Stimulated activated CD8-positive, alpha-beta memory T cell treated with anti-CD3 and anti-CD28 coated beads, Interleukin-4, amount 100 ng/mL, for 24 hours (primary cell): ENCODE measurements around the gene PRKCI.
"Not testable (repeated sequence)": the region's sequence is repeated elsewhere in the genome, so short reads cannot be mapped to it uniquely, and the experiment has no call there.

Source experiments
- DNase-seq: peaks from one replicate; pipeline ENCODE4 v3.0.0-alpha.2; 2020; ENCODE audit warnings: low read depth

Gene PRKCI

GRCh38 chr3:170221924-170222646 is at the start of gene PRKCI:
TSS of gene PRKCI (plus strand) at chr3:170222424. CDS start at chr3:170222670, 246 bp downstream.
- DNase-seq = peak; percentile 80

GRCh38 chr3:170178651-170179050 is 43.6 kb upstream of the PRKCI start:
- peak; percentile 8 for DNase-seq

GRCh38 chr3:170179432-170179831 is 42.8 kb upstream of the PRKCI start:
- DNase-seq = no peak

- DNase-seq = peak; percentile 0
Measured at GRCh38 chr3:170180079-170180907, 41.9 kb upstream of the PRKCI start.

- peak; percentile 88 for DNase-seq
Measured at GRCh38 chr3:170180908-170181885, 41.0 kb upstream of the PRKCI start, which contains the start of gene PHC3. TSS of gene PHC3 (minus strand) at chr3:170181733. CDS start at chr3:170181715, 18 bp downstream.

GRCh38 chr3:170189398-170190256 is 32.6 kb upstream of the PRKCI start:
- no peak for DNase-seq

- not testable (repeated sequence) for DNase-seq
Measured at GRCh38 chr3:170195759-170196158, 26.5 kb upstream of the PRKCI start.

GRCh38 chr3:170196833-170197232 is 25.4 kb upstream of the PRKCI start:
- DNase-seq = no peak

- no peak for DNase-seq
Measured at GRCh38 chr3:170200987-170201386, 21.2 kb upstream of the PRKCI start.

GRCh38 chr3:170201527-170201926 is 20.7 kb upstream of the PRKCI start:
- no peak for DNase-seq

- DNase-seq = no peak
Measured at GRCh38 chr3:170203457-170203856, 18.8 kb upstream of the PRKCI start.

GRCh38 chr3:170204023-170204472 is 18.2 kb upstream of the PRKCI start:
- DNase-seq = no peak

- no peak for DNase-seq
Measured at GRCh38 chr3:170204509-170204908, 17.7 kb upstream of the PRKCI start.

- DNase-seq = no peak
Measured at GRCh38 chr3:170205302-170205701, 16.9 kb upstream of the PRKCI start.

GRCh38 chr3:170206164-170206762 is 16.0 kb upstream of the PRKCI start:
- DNase-seq = not testable (repeated sequence)

- no peak for DNase-seq
Measured at GRCh38 chr3:170207717-170208116, 14.5 kb upstream of the PRKCI start.

- DNase-seq = no peak
Measured at GRCh38 chr3:170211668-170212067, 10.6 kb upstream of the PRKCI start.

GRCh38 chr3:170219850-170220249 is 2.4 kb upstream of the PRKCI start:
- DNase-seq = no peak

GRCh38 chr3:170220871-170221270 is 1.4 kb upstream of the PRKCI start:
- DNase-seq = no peak
